WTC11 (cell line): ENCODE measurements around the gene KDELR1. TPM values are rescaled to one million over a fixed set of nuclear protein-coding genes. Genes with fewer than 3 reads are reported as not detected.

Source experiments
- ATAC-seq: fragments of 200-7000 bp; cut with Tn5 transposase; 2 replicates; pipeline ENCODE4 v1.10.0; 2021; ENCODE audit warnings: mild to moderate bottlenecking, moderate library complexity
- CTCF ChIA-PET: fragments of 300-600 bp; sonication (Branson Sonifier 250); formaldehyde crosslinking; loops from one replicate; lab custom pipeline; 2021; ENCODE audit warnings: antibody characterized with exemption; lab: Charles Lee
- POLR2A ChIA-PET: fragments of 350-600 bp; sonication (Branson Sonifier 250); formaldehyde crosslinking; loops from one replicate; lab custom pipeline; 2021; ENCODE audit warnings: antibody characterized with exemption; lab: Charles Lee
- DNase-seq: peaks from one replicate; pipeline ENCODE4 v3.0.0; 2021; ENCODE audit warnings: low spot score
- H3K27ac Mint-ChIP-seq: 2 replicates; pipeline ENCODE4 v1.8.0; 2021; ENCODE audit warnings: mixed read lengths
- H3K27me3 Mint-ChIP-seq: 2 replicates; pipeline ENCODE4 v1.8.0; 2021; ENCODE audit warnings: low read depth, mild to moderate bottlenecking, moderate library complexity, mixed read lengths
- H3K36me3 Mint-ChIP-seq: 2 replicates; pipeline ENCODE4 v1.8.0; 2021; ENCODE audit warnings: mixed read lengths
- H3K4me1 Mint-ChIP-seq: 2 replicates; pipeline ENCODE4 v1.8.0; 2022; ENCODE audit warnings: mixed read lengths
- H3K4me3 Mint-ChIP-seq: 2 replicates; pipeline ENCODE4 v1.8.0; 2021; ENCODE audit warnings: mild to moderate bottlenecking, moderate library complexity, mixed read lengths
- H3K9me3 Mint-ChIP-seq: 2 replicates; pipeline ENCODE4 v1.8.0; 2021; ENCODE audit warnings: mixed read lengths
- AR ChIP-seq: fragments of 250-450 bp; sonication (Bioruptor Pico); IDR thresholded peaks from 2 replicates; pipeline ENCODE4 v1.9.0; 2021; ENCODE audit warnings: mild to moderate bottlenecking
- ATF2 ChIP-seq: sonication (generic); formaldehyde crosslinking; IDR thresholded peaks from 2 replicates; pipeline ENCODE4 v1.8.1; 2022; ENCODE audit warnings: low read depth, missing genetic modification reagents, borderline replicate concordance
- ELF4 ChIP-seq: sonication (generic); formaldehyde crosslinking; IDR thresholded peaks from 2 replicates; pipeline ENCODE4 v1.8.1; 2022; ENCODE audit warnings: low read depth, mild to moderate bottlenecking, moderate library complexity, missing genetic modification reagents
- ESRRA ChIP-seq: sonication (generic); formaldehyde crosslinking; IDR thresholded peaks from 2 replicates; pipeline ENCODE4 v1.8.1; 2022; ENCODE audit warnings: mild to moderate bottlenecking, missing genetic modification reagents, borderline replicate concordance
- ETV6 ChIP-seq: sonication (generic); formaldehyde crosslinking; IDR thresholded peaks from 2 replicates; pipeline ENCODE4 v1.8.1; 2022; ENCODE audit warnings: mild to moderate bottlenecking, missing genetic modification reagents
- FOXJ3 ChIP-seq: sonication (generic); formaldehyde crosslinking; IDR thresholded peaks from 2 replicates; pipeline ENCODE4 v1.9.0; 2021; ENCODE audit warnings: missing genetic modification reagents, mild to moderate bottlenecking, borderline replicate concordance
- KAT7 ChIP-seq: sonication (generic); formaldehyde crosslinking; IDR thresholded peaks from 2 replicates; pipeline ENCODE4 v1.8.1; 2023; ENCODE audit warnings: missing genetic modification reagents, mild to moderate bottlenecking, borderline replicate concordance
- MLX ChIP-seq: sonication (generic); formaldehyde crosslinking; IDR thresholded peaks from 2 replicates; pipeline ENCODE4 v1.8.1; 2023; ENCODE audit warnings: mild to moderate bottlenecking, missing genetic modification reagents, moderate library complexity
- MYBL2 ChIP-seq: sonication (generic); formaldehyde crosslinking; IDR thresholded peaks from 2 replicates; pipeline ENCODE4 v1.8.1; 2023; ENCODE audit warnings: mild to moderate bottlenecking, moderate library complexity, missing genetic modification reagents
- NR3C1 ChIP-seq: sonication (generic); formaldehyde crosslinking; conservative IDR thresholded peaks from 2 replicates; pipeline ENCODE4 v1.8.1; 2023; ENCODE audit warnings: low read depth, mild to moderate bottlenecking, missing genetic modification reagents
- RORB ChIP-seq: fragments of 250-450 bp; sonication (Bioruptor Pico); IDR thresholded peaks from 2 replicates; pipeline ENCODE4 v1.9.0; 2021; ENCODE audit warnings: mild to moderate bottlenecking
- SOX15 ChIP-seq: fragments of 250-450 bp; sonication (Bioruptor Pico); IDR thresholded peaks from 2 replicates; pipeline ENCODE4 v1.9.0; 2021; ENCODE audit warnings: mild to moderate bottlenecking
- TP53 ChIP-seq: sonication (generic); formaldehyde crosslinking; IDR thresholded peaks from 2 replicates; pipeline ENCODE4 v1.8.1; 2023; ENCODE audit warnings: mild to moderate bottlenecking, missing genetic modification reagents
- ZNF121 ChIP-seq: sonication (generic); formaldehyde crosslinking; IDR thresholded peaks from 2 replicates; pipeline ENCODE4 v1.8.0; 2023; ENCODE audit warnings: missing genetic modification reagents
- ZNF317 ChIP-seq: sonication (generic); formaldehyde crosslinking; IDR thresholded peaks from 2 replicates; pipeline ENCODE4 v1.8.1; 2023; ENCODE audit warnings: low read depth, mild to moderate bottlenecking, moderate library complexity, missing genetic modification reagents, borderline replicate concordance
- ZNF396 ChIP-seq: fragments of 250-450 bp; sonication (Bioruptor Pico); IDR thresholded peaks from 2 replicates; pipeline ENCODE4 v1.8.0; 2021; ENCODE audit warnings: mild to moderate bottlenecking, moderate library complexity, borderline replicate concordance
- ZNF416 ChIP-seq: fragments of 250-450 bp; sonication (Bioruptor Pico); IDR thresholded peaks from 2 replicates; pipeline ENCODE4 v1.9.0; 2021; ENCODE audit warnings: mild to moderate bottlenecking, inconsistent platforms
- total RNA-seq: library from RNA; stranded (reverse); gene quantifications from 3 replicates; pipeline ENCODE4 v1.2.3, GENCODE V29; 2021
- TF ChIP-seq, protein P1 (sequence below): sonication (generic); formaldehyde crosslinking; IDR thresholded peaks from 2 replicates; pipeline ENCODE4 v1.8.0; 2022; ENCODE audit warnings: mild to moderate bottlenecking, missing genetic modification reagents
- TF ChIP-seq, protein P2 (sequence below): fragments of 250-450 bp; sonication (Bioruptor Pico); IDR thresholded peaks from 2 replicates; pipeline ENCODE4 v1.9.0; 2021; ENCODE audit warnings: mild to moderate bottlenecking, borderline replicate concordance
- TF ChIP-seq, protein P3 (sequence below): sonication (generic); formaldehyde crosslinking; IDR thresholded peaks from 2 replicates; pipeline ENCODE4 v1.8.1; 2022; ENCODE audit warnings: mild to moderate bottlenecking, missing genetic modification reagents, moderate library complexity, borderline replicate concordance

The KDELR1 gene
- total RNA-seq, 1 experiment from 2014 or later = 207 TPM

DNA sequence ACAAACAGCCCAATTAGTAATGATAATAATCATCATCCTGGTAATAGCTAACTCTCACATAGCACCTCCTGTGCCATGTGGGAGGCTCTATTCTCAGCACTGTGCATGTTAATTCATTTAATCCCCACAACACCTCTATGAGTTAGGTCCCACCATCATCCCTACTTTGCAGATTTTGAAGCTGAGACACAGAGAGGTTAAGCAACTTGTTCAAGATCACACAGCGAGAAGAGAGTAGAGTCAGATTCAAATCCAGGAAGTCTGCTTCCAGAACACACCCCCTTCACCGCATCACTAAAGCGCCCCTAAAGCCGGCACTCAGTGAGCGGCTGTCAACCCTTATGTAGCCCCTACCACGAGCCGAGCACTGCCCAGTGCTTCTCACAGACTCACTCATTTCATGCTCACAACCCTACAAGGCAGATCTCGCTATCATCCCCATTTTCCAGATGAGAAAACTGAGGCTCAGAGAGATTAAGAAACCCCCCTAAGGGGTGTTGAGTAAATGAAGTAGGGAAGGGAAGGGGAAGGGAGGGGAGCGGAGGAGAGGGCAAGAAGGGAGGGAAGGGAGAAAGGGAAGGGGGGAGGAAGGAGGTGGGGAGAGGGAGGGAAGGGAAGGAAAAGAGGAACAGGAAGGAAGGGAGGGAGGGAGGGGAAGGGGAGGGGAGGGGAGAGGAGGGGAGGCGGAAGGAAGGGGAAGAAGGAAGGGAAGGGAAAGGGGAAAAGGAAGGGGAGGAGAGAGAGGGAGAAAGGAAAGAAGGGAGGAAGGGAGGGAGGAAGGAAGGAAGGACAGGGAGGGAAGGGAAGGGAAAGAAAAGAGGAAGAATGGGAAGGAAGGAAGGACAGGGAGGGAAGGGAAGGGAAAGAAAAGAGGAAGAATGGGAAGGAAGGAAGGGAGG lies 49.6 kb downstream of the KDELR1 start:
- Mint-ChIP-seq H3K9me3 (no peaks in the 10 kb centered on the region), H3K27ac (no peak overlapping the region), H3K4me1 (no peaks in the 10 kb centered on the region), H3K4me3 (no peak overlapping the region), H3K36me3 (no peaks in the 10 kb centered on the region), H3K27me3 (no peaks in the 10 kb centered on the region; the same call in 1 of the 2 replicates)
- DNase-seq (no peak), ATAC-seq (no peak)
- ChIA-PET POLR2A (no interaction called here), CTCF (interaction anchor here (1.1 to 10.2 kb wide), 6 partner anchors 9 to 54 kb away, joined by 3 to 404 read pairs (median 5); partner anchors contain the start of genes EMP3, KDELR1, SYNGR4 and TMEM143)
- TF ChIP-seq, protein P1, sequence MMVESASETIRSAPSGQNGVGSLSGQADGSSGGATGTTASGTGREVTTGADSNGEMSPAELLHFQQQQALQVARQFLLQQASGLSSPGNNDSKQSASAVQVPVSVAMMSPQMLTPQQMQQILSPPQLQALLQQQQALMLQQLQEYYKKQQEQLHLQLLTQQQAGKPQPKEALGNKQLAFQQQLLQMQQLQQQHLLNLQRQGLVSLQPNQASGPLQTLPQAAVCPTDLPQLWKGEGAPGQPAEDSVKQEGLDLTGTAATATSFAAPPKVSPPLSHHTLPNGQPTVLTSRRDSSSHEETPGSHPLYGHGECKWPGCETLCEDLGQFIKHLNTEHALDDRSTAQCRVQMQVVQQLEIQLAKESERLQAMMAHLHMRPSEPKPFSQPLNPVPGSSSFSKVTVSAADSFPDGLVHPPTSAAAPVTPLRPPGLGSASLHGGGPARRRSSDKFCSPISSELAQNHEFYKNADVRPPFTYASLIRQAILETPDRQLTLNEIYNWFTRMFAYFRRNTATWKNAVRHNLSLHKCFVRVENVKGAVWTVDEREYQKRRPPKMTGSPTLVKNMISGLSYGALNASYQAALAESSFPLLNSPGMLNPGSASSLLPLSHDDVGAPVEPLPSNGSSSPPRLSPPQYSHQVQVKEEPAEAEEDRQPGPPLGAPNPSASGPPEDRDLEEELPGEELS = no peak
- TF ChIP-seq TP53 (CRISPR knock-in tag) = no peak
- TF ChIP-seq, protein P2, sequence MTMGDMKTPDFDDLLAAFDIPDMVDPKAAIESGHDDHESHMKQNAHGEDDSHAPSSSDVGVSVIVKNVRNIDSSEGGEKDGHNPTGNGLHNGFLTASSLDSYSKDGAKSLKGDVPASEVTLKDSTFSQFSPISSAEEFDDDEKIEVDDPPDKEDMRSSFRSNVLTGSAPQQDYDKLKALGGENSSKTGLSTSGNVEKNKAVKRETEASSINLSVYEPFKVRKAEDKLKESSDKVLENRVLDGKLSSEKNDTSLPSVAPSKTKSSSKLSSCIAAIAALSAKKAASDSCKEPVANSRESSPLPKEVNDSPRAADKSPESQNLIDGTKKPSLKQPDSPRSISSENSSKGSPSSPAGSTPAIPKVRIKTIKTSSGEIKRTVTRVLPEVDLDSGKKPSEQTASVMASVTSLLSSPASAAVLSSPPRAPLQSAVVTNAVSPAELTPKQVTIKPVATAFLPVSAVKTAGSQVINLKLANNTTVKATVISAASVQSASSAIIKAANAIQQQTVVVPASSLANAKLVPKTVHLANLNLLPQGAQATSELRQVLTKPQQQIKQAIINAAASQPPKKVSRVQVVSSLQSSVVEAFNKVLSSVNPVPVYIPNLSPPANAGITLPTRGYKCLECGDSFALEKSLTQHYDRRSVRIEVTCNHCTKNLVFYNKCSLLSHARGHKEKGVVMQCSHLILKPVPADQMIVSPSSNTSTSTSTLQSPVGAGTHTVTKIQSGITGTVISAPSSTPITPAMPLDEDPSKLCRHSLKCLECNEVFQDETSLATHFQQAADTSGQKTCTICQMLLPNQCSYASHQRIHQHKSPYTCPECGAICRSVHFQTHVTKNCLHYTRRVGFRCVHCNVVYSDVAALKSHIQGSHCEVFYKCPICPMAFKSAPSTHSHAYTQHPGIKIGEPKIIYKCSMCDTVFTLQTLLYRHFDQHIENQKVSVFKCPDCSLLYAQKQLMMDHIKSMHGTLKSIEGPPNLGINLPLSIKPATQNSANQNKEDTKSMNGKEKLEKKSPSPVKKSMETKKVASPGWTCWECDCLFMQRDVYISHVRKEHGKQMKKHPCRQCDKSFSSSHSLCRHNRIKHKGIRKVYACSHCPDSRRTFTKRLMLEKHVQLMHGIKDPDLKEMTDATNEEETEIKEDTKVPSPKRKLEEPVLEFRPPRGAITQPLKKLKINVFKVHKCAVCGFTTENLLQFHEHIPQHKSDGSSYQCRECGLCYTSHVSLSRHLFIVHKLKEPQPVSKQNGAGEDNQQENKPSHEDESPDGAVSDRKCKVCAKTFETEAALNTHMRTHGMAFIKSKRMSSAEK = no peak
- TF ChIP-seq ZNF416 (CRISPR knock-in tag) = no peak
- no peak for TF ChIP-seq MYBL2
- no peak for TF ChIP-seq ESRRA (CRISPR knock-in tag)
- TF ChIP-seq SOX15 (CRISPR knock-in tag) = no peak
- TF ChIP-seq ELF4 = no peak
- no peak for TF ChIP-seq RORB (CRISPR knock-in tag)

DNA sequence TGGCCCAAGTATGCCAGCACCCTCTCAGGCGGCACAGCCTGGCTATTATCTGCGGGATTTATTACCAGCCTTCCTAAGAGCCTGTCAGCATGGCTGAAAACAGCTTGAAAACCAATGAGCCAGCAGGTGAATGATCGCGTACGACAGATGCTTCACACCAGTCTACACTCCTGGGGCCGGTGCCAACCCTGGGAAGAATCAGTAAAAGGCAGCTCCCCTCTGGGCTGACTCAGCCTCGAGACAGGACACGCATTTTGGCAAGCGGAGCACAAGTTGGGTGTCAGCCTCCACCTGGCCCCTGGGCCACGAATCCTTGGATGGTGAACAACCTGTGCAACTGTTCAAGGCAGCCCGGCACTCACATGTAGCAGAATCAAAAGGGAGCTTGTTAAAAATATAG lies 50.4 kb downstream of the KDELR1 start:
- CTCF ChIA-PET = interaction anchor here (0.6 to 10.2 kb wide), 7 partner anchors 10 to 59 kb away, joined by 3 to 404 read pairs (median 4); partner anchors contain the start of genes EMP3, KDELR1, SYNGR4 and TMEM143
- Mint-ChIP-seq H3K9me3 (no peaks in the 10 kb centered on the region), H3K27me3 (no peaks in the 10 kb centered on the region; the same call in 1 of the 2 replicates), H3K4me3 (no peak overlapping the region), H3K4me1 (no peaks in the 10 kb centered on the region), H3K27ac (no peak overlapping the region), H3K36me3 (no peaks in the 10 kb centered on the region)
- no peak for DNase-seq
- POLR2A ChIA-PET = no interaction called here
- ATAC-seq = no peak
- TF ChIP-seq AR (CRISPR knock-in tag) (no peak), ETV6 (CRISPR knock-in tag) (no peak), FOXJ3 (CRISPR knock-in tag) (no peak), ATF2 (CRISPR knock-in tag) (no peak), MLX (CRISPR knock-in tag) (no peak), ZNF396 (no peak), ZNF317 (CRISPR knock-in tag) (no peak), ZNF121 (no peak), KAT7 (CRISPR knock-in tag) (no peak), NR3C1 (CRISPR knock-in tag) (no peak)
- TF ChIP-seq, protein P3, sequence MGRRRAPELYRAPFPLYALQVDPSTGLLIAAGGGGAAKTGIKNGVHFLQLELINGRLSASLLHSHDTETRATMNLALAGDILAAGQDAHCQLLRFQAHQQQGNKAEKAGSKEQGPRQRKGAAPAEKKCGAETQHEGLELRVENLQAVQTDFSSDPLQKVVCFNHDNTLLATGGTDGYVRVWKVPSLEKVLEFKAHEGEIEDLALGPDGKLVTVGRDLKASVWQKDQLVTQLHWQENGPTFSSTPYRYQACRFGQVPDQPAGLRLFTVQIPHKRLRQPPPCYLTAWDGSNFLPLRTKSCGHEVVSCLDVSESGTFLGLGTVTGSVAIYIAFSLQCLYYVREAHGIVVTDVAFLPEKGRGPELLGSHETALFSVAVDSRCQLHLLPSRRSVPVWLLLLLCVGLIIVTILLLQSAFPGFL (CRISPR knock-in tag) = no peak
